IMR-90 (cell line): ENCODE results near the gene NTRK2. TPM values are rescaled to one million over a fixed set of nuclear protein-coding genes. Genes with fewer than 3 reads are reported as not detected.

Experiments
- ATAC-seq: fragments of 200-7000 bp; cut with Tn5 transposase; 2 replicates; pipeline ENCODE4 v1.9.1; 2020; ENCODE audit warnings: low read depth, mild to moderate bottlenecking, moderate library complexity
- BruUV-seq: library from RNA; stranded (reverse); fragments of 400-500 nt; replicated peaks from 2 replicates; lab custom pipeline; 2021; lab: Mats Ljungman, UMichigan
- CTCF ChIA-PET: fragments of 300-600 bp; formaldehyde crosslinking; extraction: SDS; loops from one replicate; lab custom pipeline; 2021; ENCODE audit warnings: antibody characterized with exemption; lab: Yijun Ruan, JAX
- POLR2A ChIA-PET: fragments of 300-600 bp; sonication (Branson Sonifier 250); formaldehyde crosslinking; loops from one replicate; lab custom pipeline; 2022; ENCODE audit warnings: antibody characterized with exemption; ENCODE audit not compliant: unreplicated experiment; lab: Charles Lee
- DNase-seq: peaks from one replicate; pipeline ENCODE4 v3.0.0; 2013
- H2AFZ ChIP-seq: replicated peaks from 2 replicates; pipeline ENCODE3; 2013; ENCODE audit warnings: low read length, mild to moderate bottlenecking; ENCODE audit not compliant: poor library complexity
- H2AK5ac ChIP-seq: 2 replicates; pipeline ENCODE4 v1.6.1; 2013; ENCODE audit warnings: low read depth, low read length, inconsistent platforms
- H2AK9ac ChIP-seq: replicated peaks from 2 replicates; pipeline ENCODE3; 2013; ENCODE audit warnings: mild to moderate bottlenecking, low read depth, low read length, moderate library complexity; ENCODE audit not compliant: poor library complexity
- H2BK120ac ChIP-seq: 2 replicates; pipeline ENCODE4 v1.6.1; 2013; ENCODE audit warnings: low read depth, low read length, inconsistent platforms
- H2BK15ac ChIP-seq: 3 replicates; pipeline ENCODE4 v1.6.1; 2013; ENCODE audit warnings: low read depth, low read length, inconsistent platforms
- H2BK20ac ChIP-seq: 2 replicates; pipeline ENCODE4 v1.6.1; 2013; ENCODE audit warnings: low read depth, mild to moderate bottlenecking, inconsistent platforms, low read length, moderate library complexity
- H2BK5ac ChIP-seq: 2 replicates; pipeline ENCODE4 v1.6.1; 2013; ENCODE audit warnings: mild to moderate bottlenecking, low read depth, low read length, inconsistent platforms; ENCODE audit not compliant: poor library complexity, severe bottlenecking
- H3K14ac ChIP-seq: replicated peaks from 2 replicates; pipeline ENCODE4 v1.6.1; 2013; ENCODE audit warnings: low read depth, low read length, inconsistent platforms
- H3K18ac ChIP-seq: 2 replicates; pipeline ENCODE4 v1.6.1; 2013; ENCODE audit warnings: low read depth, low read length, control low read depth
- H3K23ac ChIP-seq: 2 replicates; pipeline ENCODE4 v1.6.1; 2013; ENCODE audit warnings: low read depth, low read length, inconsistent platforms
- H3K27ac ChIP-seq: 2 replicates; pipeline ENCODE4 v1.5.1; 2013; ENCODE audit warnings: mild to moderate bottlenecking, control low read depth, low read length; ENCODE audit not compliant: insufficient read depth
- H3K27me3 ChIP-seq: 2 replicates; pipeline ENCODE4 v1.6.1; 2013; ENCODE audit warnings: low read length; ENCODE audit not compliant: control insufficient read depth, insufficient read depth
- H3K36me3 ChIP-seq: 2 replicates; pipeline ENCODE4 v1.6.1; 2013; ENCODE audit warnings: low read length, mixed read lengths; ENCODE audit not compliant: control insufficient read depth, insufficient read depth
- H3K4ac ChIP-seq: 2 replicates; pipeline ENCODE4 v1.6.1; 2013; ENCODE audit warnings: low read depth, low read length, inconsistent platforms
- H3K4me1 ChIP-seq: 2 replicates; pipeline ENCODE4 v1.6.1; 2013; ENCODE audit warnings: low read length, mixed read lengths; ENCODE audit not compliant: control insufficient read depth, insufficient read depth
- H3K4me2 ChIP-seq: 2 replicates; pipeline ENCODE4 v1.6.1; 2013; ENCODE audit warnings: low read depth, mild to moderate bottlenecking, control low read depth, low read length, moderate library complexity
- H3K4me3 ChIP-seq: 2 replicates; pipeline ENCODE4 v1.5.1; 2013; ENCODE audit warnings: low read depth, mild to moderate bottlenecking, control low read depth, low read length, moderate library complexity; ENCODE audit not compliant: insufficient read depth
- H3K56ac ChIP-seq: 2 replicates; pipeline ENCODE4 v1.6.1; 2013; ENCODE audit warnings: low read length, inconsistent platforms; ENCODE audit not compliant: insufficient read depth; ENCODE audit errors: extremely low read depth
- H3K79me1 ChIP-seq, 2 experiments: 2 replicates each; pipeline ENCODE4 v1.6.1; 2013; ENCODE audit warnings: low read length in 2 of 2, inconsistent platforms in 1 of 2, low read depth in 1 of 2
- H3K9ac ChIP-seq: 2 replicates; pipeline ENCODE4 v1.6.1; 2013; ENCODE audit warnings: low read depth, low read length, control low read depth
- H3K9me1 ChIP-seq: 2 replicates; pipeline ENCODE4 v1.6.1; 2013; ENCODE audit warnings: low read length, inconsistent platforms; ENCODE audit not compliant: insufficient read depth
- H3K9me3 ChIP-seq: 2 replicates; pipeline ENCODE4 v1.6.1; 2013; ENCODE audit warnings: low read length; ENCODE audit not compliant: control insufficient read depth, insufficient read depth
- H4K20me1 ChIP-seq: 2 replicates; pipeline ENCODE4 v1.6.1; 2013; ENCODE audit warnings: low read length, inconsistent platforms; ENCODE audit not compliant: insufficient read depth
- H4K5ac ChIP-seq: 2 replicates; pipeline ENCODE4 v1.6.1; 2013; ENCODE audit warnings: mild to moderate bottlenecking, low read depth, low read length, control low read depth
- H4K8ac ChIP-seq, 2 experiments: 2 replicates each; pipeline ENCODE4 v1.6.1; 2013; ENCODE audit warnings: low read depth in 2 of 2, low read length in 2 of 2, control low read depth in 1 of 2, inconsistent platforms in 1 of 2
- H4K91ac ChIP-seq: 2 replicates; pipeline ENCODE4 v1.6.1; 2013; ENCODE audit warnings: low read depth, low read length, inconsistent platforms; ENCODE audit not compliant: insufficient read depth
- BHLHE40 ChIP-seq: fragments of 150-350 bp; IDR thresholded peaks from 2 replicates; pipeline ENCODE4 v1.6.1; 2016; ENCODE audit warnings: mild to moderate bottlenecking, low read depth, low read length
- CHD1 ChIP-seq: IDR thresholded peaks from 2 replicates; pipeline ENCODE4 v1.6.1; 2012; ENCODE audit warnings: low read depth, low read length, improper control_type of control experiment
- CTCF ChIP-seq: conservative IDR thresholded peaks from 2 replicates; pipeline ENCODE4 v1.5.1; 2012; ENCODE audit warnings: mild to moderate bottlenecking, low read depth, low read length, improper control_type of control experiment
- MAFK ChIP-seq: IDR thresholded peaks from 2 replicates; pipeline ENCODE4 v1.6.1; 2012; ENCODE audit warnings: low read depth, low read length, improper control_type of control experiment
- MAZ ChIP-seq: IDR thresholded peaks from 2 replicates; pipeline ENCODE4 v1.6.1; 2012; ENCODE audit warnings: low read depth, mild to moderate bottlenecking, low read length, improper control_type of control experiment, moderate library complexity, borderline replicate concordance
- NFE2L2 ChIP-seq: fragments of 150-350 bp; IDR thresholded peaks from 2 replicates; pipeline ENCODE4 v1.6.1; 2016; ENCODE audit warnings: low read depth, mild to moderate bottlenecking, low read length
- POLR2A ChIP-seq: IDR thresholded peaks from 2 replicates; pipeline ENCODE4 v1.6.1; 2012; ENCODE audit warnings: mild to moderate bottlenecking, low read depth, low read length
- RAD21 ChIP-seq: IDR thresholded peaks from 2 replicates; pipeline ENCODE4 v1.6.1; 2012; ENCODE audit warnings: low read length, improper control_type of control experiment
- RCOR1 ChIP-seq: IDR thresholded peaks from 2 replicates; pipeline ENCODE4 v1.6.1; 2012; ENCODE audit warnings: mild to moderate bottlenecking, low read length, improper control_type of control experiment; ENCODE audit not compliant: insufficient replicate concordance
- SMC3 ChIP-seq: fragments of 150-350 bp; IDR thresholded peaks from 2 replicates; pipeline ENCODE4 v1.6.1; 2016; ENCODE audit warnings: low read depth, mild to moderate bottlenecking, antibody characterized with exemption, low read length, moderate library complexity
- USF2 ChIP-seq: fragments of 150-350 bp; IDR thresholded peaks from 2 replicates; pipeline ENCODE4 v1.6.1; 2017; ENCODE audit warnings: mild to moderate bottlenecking, antibody characterized with exemption, low read length, low read depth
- WGBS, 2 experiments: methylation state at CpG; one replicate each; pipeline versions ENCODE4 v1.1.5 to v1.1.7; 2013; ENCODE audit warnings: missing lambda C conversion rate in 2 of 2; ENCODE audit not compliant: insufficient read length in 1 of 2; ENCODE audit errors: extremely low coverage in 2 of 2; 5-methylcytosine and 5-hydroxymethylcytosine counted together
- dilution Hi-C: fragments of 300-500 bp; cut with HindIII; formaldehyde crosslinking; loops from one replicate; pipeline ENCODE4 v1.14.3; 2018; ENCODE audit warnings: low sequenced_read_pairs; ENCODE audit not compliant: unreplicated experiment
- in situ Hi-C: fragments of 300-500 bp; cut with MboI; formaldehyde crosslinking; loops from 3 replicates; pipeline ENCODE4 v1.14.3; 2019; ENCODE audit warnings: low sequenced_read_pairs, inconsistent platforms, mixed read lengths
- intact Hi-C: fragments of 100-400 bp; cut with micrococcal nuclease; formaldehyde crosslinking; loops from 2 replicates; pipeline ENCODE4 v1.10.0; 2022
- polyA plus RNA-seq, 3 experiments: library from polyadenylated mRNA; depleted of rRNA; stranded (reverse); fragments of >200 nt; gene quantifications; 2 replicates each; pipeline ENCODE4 v1.2.3, GENCODE V29; 2012; ENCODE audit warnings: low replicate concordance in 1 of 3
- total RNA-seq: library from RNA; depleted of rRNA; stranded (reverse); fragments of >200 nt; gene quantifications from 2 replicates; pipeline ENCODE4 v1.2.3, GENCODE V29; 2012
- TF ChIP-seq, protein P1 (sequence below): fragments of 150-350 bp; IDR thresholded peaks from 2 replicates; pipeline ENCODE4 v1.6.1; 2016; ENCODE audit warnings: low read depth, mild to moderate bottlenecking, low read length, moderate library complexity, borderline replicate concordance

NTRK2 gene
- total and polyA plus RNA-seq, 2 of the 4 experiments (the other 2 are of a cell fraction) = under 0.01 to 0.02 TPM

- H3K4me1 ChIP-seq = no peaks in the 10 kb centered on the region
- POLR2A ChIA-PET = no interaction called here
- H2BK20ac ChIP-seq = no peak overlapping the region
- no peak overlapping the region for H2AFZ ChIP-seq
- H4K91ac ChIP-seq = no peak overlapping the region
- no peak overlapping the region for H2BK15ac ChIP-seq
- H3K4ac ChIP-seq = no peak overlapping the region
- H3K79me1 ChIP-seq = no peaks in the 10 kb centered on the region
- CTCF ChIA-PET = no interaction called here
- no peak overlapping the region for H3K27ac ChIP-seq
- H4K20me1 ChIP-seq = no peaks in the 10 kb centered on the region
- no peak overlapping the region for H3K14ac ChIP-seq
- H3K9me1 ChIP-seq = no peaks in the 10 kb centered on the region
- H3K18ac ChIP-seq = no peak overlapping the region
- no peak overlapping the region for H4K5ac ChIP-seq
- H4K8ac ChIP-seq = no peak overlapping the region
- no peak overlapping the region for H3K4me3 ChIP-seq
- no TSS peak for BruUV-seq
- intact Hi-C loops (loop anchor here (5.0 kb wide), 1 partner anchor 197 kb away; no protein-coding TSS in a partner anchor), dilution Hi-C loops (no loop called here), in situ Hi-C loops (no loop called here)
- H3K9ac ChIP-seq = no peak overlapping the region
- no peak for ATAC-seq
- no peak overlapping the region for H3K4me2 ChIP-seq
- no peak overlapping the region for H2AK9ac ChIP-seq
- TF ChIP-seq CTCF (no peak), MAFK (no peak), NFE2L2 (no peak), USF2 (no peak), POLR2A (no peak), CHD1 (no peak), RAD21 (no peak), SMC3 (no peak), BHLHE40 (no peak), RCOR1 (no peak), MAZ (no peak)
- TF ChIP-seq, protein P1, sequence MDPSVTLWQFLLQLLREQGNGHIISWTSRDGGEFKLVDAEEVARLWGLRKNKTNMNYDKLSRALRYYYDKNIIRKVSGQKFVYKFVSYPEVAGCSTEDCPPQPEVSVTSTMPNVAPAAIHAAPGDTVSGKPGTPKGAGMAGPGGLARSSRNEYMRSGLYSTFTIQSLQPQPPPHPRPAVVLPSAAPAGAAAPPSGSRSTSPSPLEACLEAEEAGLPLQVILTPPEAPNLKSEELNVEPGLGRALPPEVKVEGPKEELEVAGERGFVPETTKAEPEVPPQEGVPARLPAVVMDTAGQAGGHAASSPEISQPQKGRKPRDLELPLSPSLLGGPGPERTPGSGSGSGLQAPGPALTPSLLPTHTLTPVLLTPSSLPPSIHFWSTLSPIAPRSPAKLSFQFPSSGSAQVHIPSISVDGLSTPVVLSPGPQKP = no peak
- no peaks in the 10 kb centered on the region for H3K36me3 ChIP-seq
- 66% methylated on average over 3 of the region's 7 CpGs; no CpG with 5 or more reads in 1 of the 2 experiments for WGBS, 2 experiments
- H3K9me3 ChIP-seq = peaks cover 17% of the 10 kb centered on the region
- no peak overlapping the region for H2BK5ac ChIP-seq
- H3K56ac ChIP-seq = no peak overlapping the region
- no peaks in the 10 kb centered on the region for H3K27me3 ChIP-seq
- no peak for DNase-seq
- no peak overlapping the region for H3K23ac ChIP-seq
- H2BK120ac ChIP-seq = no peak overlapping the region
- H2AK5ac ChIP-seq = no peak overlapping the region
These were observed 370.6 kb downstream of the NTRK2 start for GRCh38 chr9:85040146-85040545.
